Mesendoderm (in vitro differentiated cells): ENCODE measurements around the gene LRCOL1.
A peak's percentile ranks its signal among the peaks of the same experiment; 100 is the strongest.

ENCODE experiments used
- DNase-seq: peaks from one replicate; pipeline ENCODE4 v3.0.0; 2013
- H2AK5ac ChIP-seq: 2 replicates; pipeline ENCODE4 v1.6.1; 2013; ENCODE audit warnings: low read length, inconsistent platforms
- H2BK120ac ChIP-seq: 2 replicates; pipeline ENCODE4 v1.6.1; 2013; ENCODE audit warnings: low read depth, mild to moderate bottlenecking, low read length, moderate library complexity, mixed read lengths
- H2BK15ac ChIP-seq: replicated peaks from 2 replicates; pipeline ENCODE4 v1.6.1; 2013; ENCODE audit warnings: low read depth, mild to moderate bottlenecking, moderate library complexity
- H2BK5ac ChIP-seq: 2 replicates; pipeline ENCODE4 v1.6.1; 2013; ENCODE audit warnings: low read length, inconsistent platforms
- H3K18ac ChIP-seq: 2 replicates; pipeline ENCODE4 v1.6.1; 2013; ENCODE audit warnings: mild to moderate bottlenecking, low read length, mixed read lengths
- H3K23ac ChIP-seq: one replicate; pipeline ENCODE4 v1.6.1; 2013; ENCODE audit warnings: low read length
- H3K27ac ChIP-seq: 2 replicates; pipeline ENCODE4 v1.5.1; 2013; ENCODE audit warnings: low read depth, mild to moderate bottlenecking, inconsistent platforms, low read length, moderate library complexity
- H3K27me3 ChIP-seq: 2 replicates; pipeline ENCODE4 v1.6.1; 2013; ENCODE audit warnings: low read length, control low read depth, mild to moderate bottlenecking, inconsistent platforms; ENCODE audit not compliant: insufficient read depth, poor library complexity
- H3K36me3 ChIP-seq: 2 replicates; pipeline ENCODE4 v1.6.1; 2013; ENCODE audit warnings: low read length, inconsistent platforms; ENCODE audit not compliant: control insufficient read depth, insufficient read depth
- H3K4ac ChIP-seq: one replicate; pipeline ENCODE4 v1.6.1; 2013; ENCODE audit warnings: low read depth, mild to moderate bottlenecking, low read length, moderate library complexity
- H3K4me1 ChIP-seq: 2 replicates; pipeline ENCODE4 v1.6.1; 2013; ENCODE audit warnings: low read depth, low read length, inconsistent platforms; ENCODE audit not compliant: control insufficient read depth
- H3K4me2 ChIP-seq: 2 replicates; pipeline ENCODE4 v1.6.1; 2013; ENCODE audit warnings: low read length
- H3K4me3 ChIP-seq: 2 replicates; pipeline ENCODE4 v1.5.1; 2013; ENCODE audit warnings: mild to moderate bottlenecking, low read length
- H3K56ac ChIP-seq: one replicate; pipeline ENCODE4 v1.6.1; 2013; ENCODE audit warnings: low read length
- H3K79me1 ChIP-seq: 2 replicates; pipeline ENCODE4 v1.6.1; 2013; ENCODE audit warnings: low read length, inconsistent platforms
- H3K79me2 ChIP-seq: 2 replicates; pipeline ENCODE4 v1.6.1; 2013; ENCODE audit warnings: mild to moderate bottlenecking, low read length; ENCODE audit not compliant: control insufficient read depth, insufficient read depth
- H3K9ac ChIP-seq: 2 replicates; pipeline ENCODE4 v1.6.1; 2013; ENCODE audit warnings: low read length, inconsistent platforms
- H4K5ac ChIP-seq: one replicate; pipeline ENCODE4 v1.6.1; 2013; ENCODE audit warnings: low read length
- H4K8ac ChIP-seq: one replicate; pipeline ENCODE4 v1.6.1; 2013; ENCODE audit warnings: low read depth, mild to moderate bottlenecking, control low read depth, low read length, moderate library complexity
- WGBS: extraction: QIAGEN DNeasy Blood & Tissue Kit; methylation state at CpG from one replicate; pipeline ENCODE4 v1.1.7; 2013; ENCODE audit warnings: low lambda C conversion rate, missing lambda C conversion rate; ENCODE audit not compliant: insufficient coverage; ENCODE audit errors: extremely low coverage; 5-methylcytosine and 5-hydroxymethylcytosine counted together

LRCOL1 gene

DNA sequence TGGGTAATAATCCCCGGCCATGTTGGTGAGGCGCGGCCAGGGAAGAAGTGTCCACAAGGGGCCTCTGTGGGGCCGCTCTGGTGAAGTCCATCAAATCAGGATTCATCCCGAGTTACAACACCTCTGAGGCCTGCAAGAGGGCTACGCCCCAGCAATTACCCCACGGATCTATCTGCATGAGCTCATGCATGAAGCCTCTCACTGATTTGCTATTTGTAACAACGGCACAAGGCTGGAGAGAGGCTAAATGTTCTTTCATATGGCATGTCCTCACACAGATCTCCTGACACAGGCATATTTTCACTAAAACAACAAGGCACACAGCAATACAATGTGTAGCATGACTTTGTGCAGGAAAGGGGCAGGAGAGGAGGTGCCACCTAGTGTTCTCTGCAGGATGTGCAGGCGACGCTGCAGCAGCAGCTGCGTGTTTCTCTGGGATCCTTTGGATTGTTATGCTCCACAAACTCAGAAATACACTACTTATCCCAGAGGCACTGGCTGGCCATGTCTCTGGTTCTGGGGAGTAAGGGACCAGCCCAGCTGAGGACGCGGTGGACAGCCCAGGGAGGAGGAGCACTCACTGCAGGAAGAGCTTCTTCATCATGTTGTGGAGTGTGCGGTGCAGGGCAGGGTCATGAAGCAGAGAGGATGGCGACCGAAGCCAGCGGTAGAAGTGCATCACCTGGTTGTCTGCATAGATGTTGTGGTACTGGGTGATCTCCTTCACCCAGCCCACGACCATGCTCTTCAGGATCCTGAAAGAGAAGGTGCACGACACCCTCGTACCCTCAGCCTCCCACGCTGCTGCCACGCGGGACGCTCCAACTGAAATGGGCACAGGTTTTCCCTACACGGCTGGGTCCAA lies 28.4 kb upstream of the LRCOL1 start:
- peaks cover 63% of the 10 kb centered on the region for H3K36me3 ChIP-seq

DNA sequence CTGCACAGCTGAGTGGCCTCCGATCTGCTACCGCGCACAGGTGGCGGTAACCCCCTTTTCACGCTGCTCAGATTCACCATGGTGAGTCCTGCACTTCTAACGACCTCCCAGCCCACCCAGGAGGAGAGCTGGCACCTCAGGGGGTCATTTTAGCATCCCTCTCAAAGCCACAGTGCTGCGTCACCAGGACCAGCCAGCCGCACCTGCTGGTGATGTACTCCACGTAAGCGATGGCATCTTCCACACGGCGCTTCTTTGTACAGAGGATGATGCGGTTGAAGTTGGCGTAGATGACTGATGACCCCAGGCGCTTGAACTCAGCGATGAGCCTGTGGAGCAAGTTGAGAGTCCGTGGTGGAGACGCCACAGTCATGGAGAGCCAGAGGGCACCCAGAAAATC lies 27.4 kb upstream of the LRCOL1 start:
- H3K4me2 ChIP-seq, result no peak overlapping the region
- no peak overlapping the region for H3K9ac ChIP-seq
- H3K56ac ChIP-seq, result no peak overlapping the region
- no peak for DNase-seq
- no peaks in the 10 kb centered on the region for H3K4me1 ChIP-seq
- H2AK5ac ChIP-seq, result no peak overlapping the region
- H3K79me2 ChIP-seq, result no peaks in the 10 kb centered on the region
- H3K27ac ChIP-seq, result no peak overlapping the region
- H4K8ac ChIP-seq, result no peak overlapping the region
- no peak overlapping the region for H2BK120ac ChIP-seq
- no CpG with 5 or more reads among the region's 18 CpGs for WGBS
- no peak overlapping the region for H3K23ac ChIP-seq
- no peak overlapping the region for H2BK5ac ChIP-seq
- H3K79me1 ChIP-seq, result peaks cover 4% of the 10 kb centered on the region
- H3K36me3 ChIP-seq, result peaks cover 57% of the 10 kb centered on the region
- H3K4ac ChIP-seq, result no peak overlapping the region
- no peak overlapping the region for H3K4me3 ChIP-seq
- H2BK15ac ChIP-seq, result no peak overlapping the region
- H4K5ac ChIP-seq, result no peak overlapping the region
- H3K27me3 ChIP-seq, result no peaks in the 10 kb centered on the region
- no peak overlapping the region for H3K18ac ChIP-seq

More for the DNA sequence above, 28.4 kb upstream of the LRCOL1 start:
- no peaks in the 10 kb centered on the region for H3K79me2 ChIP-seq
- H3K9ac ChIP-seq, result no peak overlapping the region
- H3K56ac ChIP-seq, result no peak overlapping the region
- no peak overlapping the region for H4K5ac ChIP-seq
- no peak overlapping the region for H3K4me2 ChIP-seq
- no peak overlapping the region for H3K18ac ChIP-seq
- peak; percentile 50 for DNase-seq
- no peak overlapping the region for H3K4me3 ChIP-seq
- H3K4me1 ChIP-seq, result no peaks in the 10 kb centered on the region
- no CpG with 5 or more reads among the region's 25 CpGs for WGBS
- no peak overlapping the region for H3K23ac ChIP-seq
- no peak overlapping the region for H2AK5ac ChIP-seq
- H3K4ac ChIP-seq, result no peak overlapping the region
- no peak overlapping the region for H2BK15ac ChIP-seq
- H2BK120ac ChIP-seq, result no peak overlapping the region
- H2BK5ac ChIP-seq, result no peak overlapping the region
- H4K8ac ChIP-seq, result no peak overlapping the region
- no peak overlapping the region for H3K27ac ChIP-seq
- peaks cover 4% of the 10 kb centered on the region for H3K79me1 ChIP-seq
- H3K27me3 ChIP-seq, result no peaks in the 10 kb centered on the region

DNA sequence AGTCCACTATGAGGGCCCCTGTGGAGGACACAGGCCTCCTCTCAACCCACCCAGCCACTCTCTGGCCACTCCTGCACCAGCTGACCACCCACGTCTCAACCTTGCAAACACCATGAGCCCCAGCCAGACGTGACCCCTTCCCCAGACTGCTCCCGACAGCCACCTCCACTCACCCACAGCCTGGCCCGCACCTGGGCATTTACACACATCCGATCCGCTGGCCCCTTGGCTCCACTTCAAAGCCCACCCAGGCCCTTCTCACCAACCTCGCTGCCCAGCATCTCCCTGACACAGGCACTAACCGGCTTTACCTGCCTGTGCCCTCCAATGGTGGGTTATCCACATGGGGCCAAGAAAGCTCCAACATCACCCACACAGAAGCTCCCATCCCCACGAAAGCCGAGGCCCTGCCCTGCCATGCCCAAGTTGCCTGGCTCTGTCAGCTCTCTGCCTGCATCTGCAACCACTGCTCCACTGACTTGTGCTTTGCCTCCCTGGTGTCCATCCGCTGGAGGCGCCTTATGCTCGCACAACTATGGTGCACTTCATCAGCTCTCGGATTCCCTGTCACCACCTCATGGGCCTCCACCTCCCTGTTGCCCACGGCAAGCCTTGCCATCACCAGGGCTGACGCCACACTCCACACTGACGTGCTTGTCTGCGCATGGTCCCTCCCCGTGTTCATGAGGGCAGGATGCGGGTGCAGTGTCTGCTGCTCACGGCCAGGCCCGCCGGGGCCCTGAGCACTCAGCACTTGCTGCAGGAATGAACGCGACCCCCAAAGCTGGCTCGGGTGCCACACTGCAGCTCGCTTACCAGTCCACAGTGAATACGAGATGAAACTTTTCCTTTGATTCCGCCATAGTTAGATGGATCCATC lies 24.9 kb upstream of the LRCOL1 start:
- Histone ChIP-seq H3K4me2 (no peak overlapping the region), H2BK5ac (no peak overlapping the region), H4K5ac (no peak overlapping the region), H3K18ac (no peak overlapping the region), H3K79me2 (no peaks in the 10 kb centered on the region), H3K79me1 (peaks cover 5% of the 10 kb centered on the region), H3K4me3 (no peak overlapping the region), H3K27ac (no peak overlapping the region), H2BK120ac (no peak overlapping the region), H3K23ac (no peak overlapping the region), H3K56ac (no peak overlapping the region), H3K36me3 (peaks cover 52% of the 10 kb centered on the region), H3K4me1 (no peaks in the 10 kb centered on the region), H4K8ac (no peak overlapping the region), H3K9ac (no peak overlapping the region), H3K4ac (no peak overlapping the region), H3K27me3 (no peaks in the 10 kb centered on the region), H2BK15ac (no peak overlapping the region), H2AK5ac (no peak overlapping the region)
- no peak for DNase-seq
- no CpG with 5 or more reads among the region's 29 CpGs for WGBS

DNA sequence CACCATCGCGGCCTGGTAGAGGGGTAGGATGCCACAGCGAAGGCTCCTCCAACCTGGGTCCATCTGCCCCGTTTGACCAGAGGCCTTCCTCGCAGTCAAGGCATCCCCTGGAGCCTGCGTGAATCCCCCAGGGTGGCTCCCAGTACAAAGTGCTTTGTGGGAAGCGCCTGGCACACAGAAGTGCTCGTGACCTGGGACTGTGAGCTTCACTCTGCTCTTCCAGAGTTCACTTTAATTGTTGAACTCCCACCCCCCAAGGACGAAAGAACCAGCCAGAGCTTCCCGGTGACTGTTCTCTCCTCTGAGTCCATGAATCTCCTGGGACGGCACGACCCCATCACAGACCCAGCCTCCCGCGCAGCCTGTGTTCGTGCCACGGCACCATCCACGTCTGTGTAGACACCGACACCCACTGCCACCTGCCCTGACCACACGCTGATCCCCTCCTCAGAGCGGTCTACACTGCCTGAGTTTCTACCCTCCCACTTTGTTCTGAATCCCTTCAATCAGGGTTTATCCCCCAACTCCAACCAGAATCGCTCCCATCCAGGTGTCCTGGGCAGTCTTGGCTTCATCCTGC lies 24.1 kb upstream of the LRCOL1 start:
- WGBS, result no CpG with 5 or more reads among the region's 21 CpGs
- H3K18ac ChIP-seq, result no peak overlapping the region

DNA sequence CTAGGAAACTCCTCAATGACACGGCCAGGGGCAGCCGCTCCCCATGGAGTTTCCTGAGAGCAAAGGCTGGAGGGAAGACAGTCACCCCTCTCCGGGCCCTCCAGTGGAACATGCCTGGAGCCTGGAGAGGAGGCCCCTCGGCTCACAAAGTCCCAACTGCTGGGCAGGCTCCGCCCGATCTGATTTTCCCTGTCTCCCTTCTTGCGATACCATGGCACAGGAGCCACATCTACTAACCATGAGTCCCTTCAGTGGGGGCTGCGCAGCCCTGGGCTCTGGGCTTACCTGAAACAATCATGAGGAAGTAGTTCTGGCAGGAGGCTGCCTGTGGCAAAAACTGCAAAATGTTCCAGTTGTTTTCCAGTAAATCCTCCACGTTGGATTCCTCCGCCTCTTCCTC lies 23.5 kb upstream of the LRCOL1 start:
- no peak overlapping the region for H3K27ac ChIP-seq
- no peak overlapping the region for H2BK15ac ChIP-seq
- no peak overlapping the region for H3K4me2 ChIP-seq
- H3K79me1 ChIP-seq, result peaks cover 5% of the 10 kb centered on the region
- no peak overlapping the region for H3K18ac ChIP-seq
- H3K4me1 ChIP-seq, result no peaks in the 10 kb centered on the region
- H2BK5ac ChIP-seq, result no peak overlapping the region
- no peak overlapping the region for H4K5ac ChIP-seq
- H3K79me2 ChIP-seq, result no peaks in the 10 kb centered on the region
- no peak overlapping the region for H3K23ac ChIP-seq
- no peak overlapping the region for H4K8ac ChIP-seq
- H3K9ac ChIP-seq, result no peak overlapping the region
- no CpG with 5 or more reads among the region's 10 CpGs for WGBS
- no peak overlapping the region for H2BK120ac ChIP-seq
- DNase-seq, result no peak
- no peak overlapping the region for H2AK5ac ChIP-seq
- no peak overlapping the region for H3K56ac ChIP-seq
- H3K27me3 ChIP-seq, result no peaks in the 10 kb centered on the region
- no peak overlapping the region for H3K4me3 ChIP-seq
- H3K4ac ChIP-seq, result no peak overlapping the region
- H3K36me3 ChIP-seq, result peaks cover 50% of the 10 kb centered on the region

More for the DNA sequence above, 24.1 kb upstream of the LRCOL1 start:
- Histone ChIP-seq H3K9ac (no peak overlapping the region), H3K4ac (no peak overlapping the region), H2BK5ac (no peak overlapping the region), H3K4me2 (no peak overlapping the region), H2AK5ac (no peak overlapping the region), H4K8ac (no peak overlapping the region), H3K27ac (no peak overlapping the region), H2BK15ac (no peak overlapping the region), H3K27me3 (no peaks in the 10 kb centered on the region), H4K5ac (no peak overlapping the region), H2BK120ac (no peak overlapping the region), H3K56ac (no peak overlapping the region), H3K4me3 (no peak overlapping the region), H3K23ac (no peak overlapping the region), H3K4me1 (no peaks in the 10 kb centered on the region), H3K36me3 (peaks cover 53% of the 10 kb centered on the region), H3K79me2 (no peaks in the 10 kb centered on the region), H3K79me1 (peaks cover 5% of the 10 kb centered on the region)
- no peak for DNase-seq
